Activated CD4-positive, alpha-beta T cell treated with anti-CD3 and anti-CD28 coated beads for 36 hours (primary cell): Measurements from ENCODE around the gene RNU6-1. TPM values are rescaled to one million over a fixed set of nuclear protein-coding genes. Genes with fewer than 3 reads are reported as not detected.

Experiments used
- ATAC-seq: fragments of 200-7000 bp; cut with Tn5 transposase; one replicate; pipeline ENCODE4 v1.10.0; 2021; ENCODE audit warnings: mild to moderate bottlenecking, moderate library complexity
- CTCF ChIA-PET: fragments of 350-600 bp; sonication (Branson Sonifier 250); formaldehyde crosslinking; loops from one replicate; lab custom pipeline; 2021; ENCODE audit warnings: antibody characterized with exemption; lab: Charles Lee
- POLR2A ChIA-PET: fragments of 350-600 bp; sonication (Branson Sonifier 250); formaldehyde crosslinking; loops from one replicate; lab custom pipeline; 2021; ENCODE audit warnings: antibody characterized with exemption, inconsistent platforms; lab: Charles Lee
- DNase-seq: peaks from one replicate; pipeline ENCODE4 v3.0.0-alpha.2; 2020
- H3K27ac Mint-ChIP-seq: one replicate; pipeline ENCODE4 v1.8.0; 2021; ENCODE audit warnings: mixed read lengths
- H3K27me3 Mint-ChIP-seq: one replicate; pipeline ENCODE4 v1.8.0; 2021; ENCODE audit warnings: mixed read lengths
- H3K36me3 Mint-ChIP-seq: one replicate; pipeline ENCODE4 v1.8.0; 2021; ENCODE audit warnings: low read depth, mixed read lengths
- H3K4me1 Mint-ChIP-seq: one replicate; pipeline ENCODE4 v1.8.0; 2021; ENCODE audit warnings: mixed read lengths
- H3K4me3 Mint-ChIP-seq: one replicate; pipeline ENCODE4 v1.8.0; 2021; ENCODE audit warnings: mild to moderate bottlenecking, moderate library complexity, mixed read lengths
- H3K9me3 Mint-ChIP-seq: one replicate; pipeline ENCODE4 v1.8.0; 2021; ENCODE audit warnings: low read depth, mixed read lengths
- intact Hi-C, 2 experiments: fragments of 100-400 bp; cut with DNase I in 1 of 2; cut with micrococcal nuclease in 1 of 2; formaldehyde crosslinking; loops; one replicate each; pipeline versions ENCODE4 v1.14.2 to v1.15.1; 2022 to 2024; cut with DNase I, micrococcal nuclease
- total RNA-seq, 2 experiments: library from RNA; stranded (reverse); gene quantifications; one replicate each; pipeline ENCODE4 v1.2.3, GENCODE V29; 2021

Gene RNU6-1
- total RNA-seq, 2 experiments from 2014 or later: not detected

DNA sequence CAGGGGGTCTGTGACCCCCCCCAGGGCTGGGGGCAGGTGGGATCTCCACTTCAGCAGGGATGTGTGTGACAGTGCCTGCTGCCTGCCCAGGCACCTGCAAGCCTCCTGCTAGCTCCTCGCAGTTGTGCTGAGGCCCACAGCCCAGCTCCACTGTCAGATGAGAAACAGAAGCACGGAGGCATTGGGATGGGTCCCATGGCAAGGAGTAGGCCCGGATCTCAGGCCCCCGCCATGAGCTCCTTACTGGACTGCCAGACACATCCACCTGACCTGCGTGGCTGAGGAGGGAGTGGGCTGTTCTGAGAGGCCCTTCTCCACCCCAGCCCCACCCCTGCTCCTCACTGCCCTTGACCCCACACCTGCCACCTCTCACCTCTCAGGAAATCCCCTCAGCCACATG is 32.7 kb downstream of the RNU6-1 start:
- CTCF ChIA-PET: interaction anchor here (0.6 kb wide), 1 partner anchor 24 kb away, joined by 4 read pairs; no protein-coding TSS in a partner anchor
- Mint-ChIP-seq H3K4me3 (no peak overlapping the region), H3K27ac (no peak overlapping the region), H3K27me3 (no peaks in the 10 kb centered on the region), H3K4me1 (no peaks in the 10 kb centered on the region), H3K9me3 (no peaks in the 10 kb centered on the region), H3K36me3 (no peaks in the 10 kb centered on the region)
- intact Hi-C loops: no loop called here
- DNase-seq: no peak
- no peak for ATAC-seq
- POLR2A ChIA-PET: no interaction called here

DNA sequence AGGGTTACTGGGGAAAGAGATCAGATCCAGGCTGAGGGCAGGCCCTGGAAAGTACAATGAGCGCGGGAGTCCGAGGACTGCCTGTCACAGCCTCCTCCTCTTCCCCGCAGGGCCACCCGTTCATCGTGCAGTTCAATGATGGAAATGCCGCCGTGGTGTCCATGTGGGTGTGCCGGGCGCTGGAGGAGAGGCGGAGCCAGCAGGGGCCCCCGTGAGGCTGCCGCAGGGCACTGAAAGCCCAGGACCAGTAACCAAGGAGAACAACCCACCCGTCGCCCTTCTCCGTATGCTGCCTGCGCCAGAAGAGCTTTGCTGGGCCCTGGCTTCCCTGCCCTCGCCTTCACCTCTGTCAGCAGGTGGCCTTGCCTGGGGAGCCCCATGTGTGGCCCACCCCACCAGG is 33.3 kb downstream of the RNU6-1 start:
- ATAC-seq: no peak
- no peak for DNase-seq
- POLR2A ChIA-PET: no interaction called here
- Mint-ChIP-seq H3K4me3 (no peak overlapping the region), H3K27me3 (no peaks in the 10 kb centered on the region), H3K9me3 (no peaks in the 10 kb centered on the region), H3K4me1 (no peaks in the 10 kb centered on the region), H3K36me3 (no peaks in the 10 kb centered on the region), H3K27ac (no peak overlapping the region)
- intact Hi-C loops: no loop called here
- CTCF ChIA-PET: no interaction called here

DNA sequence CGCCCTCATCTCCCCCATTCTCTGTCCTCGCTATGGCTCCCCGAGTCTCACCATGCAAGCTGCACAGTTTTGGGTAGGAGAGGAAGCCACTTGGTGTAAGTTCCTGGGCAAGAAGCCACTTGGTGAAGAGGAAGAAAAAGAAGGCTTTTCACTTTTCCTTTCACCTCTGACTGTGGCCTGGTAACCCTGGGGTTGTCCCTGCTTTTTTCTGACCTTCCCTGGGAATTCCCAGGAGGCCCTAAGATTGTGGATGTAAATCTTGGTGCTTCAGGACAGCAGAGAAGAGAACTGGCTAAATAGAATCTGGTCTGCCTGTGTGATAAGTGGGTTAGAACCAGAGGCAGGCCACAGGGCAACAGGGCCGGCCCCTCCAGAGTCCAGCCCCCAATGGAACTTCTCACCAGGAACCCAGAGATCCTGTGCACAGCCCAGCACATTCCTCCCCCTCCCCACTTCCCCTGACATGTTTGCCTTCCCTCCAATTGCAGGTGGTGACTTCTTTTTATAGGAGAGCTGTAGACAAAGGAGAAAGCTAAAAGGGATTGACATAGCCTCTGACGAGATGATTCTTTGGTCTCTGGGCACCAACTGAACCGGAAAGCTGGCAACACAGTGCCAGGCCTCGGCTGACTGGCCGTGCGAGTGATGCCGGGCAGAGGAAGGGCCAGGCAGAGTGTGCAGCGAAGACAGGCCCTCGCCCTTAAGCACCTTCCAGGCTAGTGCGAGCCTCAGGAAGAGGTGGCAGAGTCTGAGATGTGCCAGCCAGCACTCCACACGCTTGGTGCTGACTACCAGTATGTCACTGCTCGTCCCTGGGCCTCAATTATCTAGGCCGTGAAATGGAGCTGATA is 34.0 kb downstream of the RNU6-1 start:
- CTCF ChIA-PET: no interaction called here
- POLR2A ChIA-PET: no interaction called here
- H3K27ac Mint-ChIP-seq: no peak overlapping the region
- ATAC-seq (no peak), DNase-seq (no peak)
- intact Hi-C loops: no loop called here
- no peaks in the 10 kb centered on the region for H3K9me3 Mint-ChIP-seq
- no peaks in the 10 kb centered on the region for H3K36me3 Mint-ChIP-seq
- no peaks in the 10 kb centered on the region for H3K4me1 Mint-ChIP-seq
- no peak overlapping the region for H3K4me3 Mint-ChIP-seq
- H3K27me3 Mint-ChIP-seq: no peaks in the 10 kb centered on the region

DNA sequence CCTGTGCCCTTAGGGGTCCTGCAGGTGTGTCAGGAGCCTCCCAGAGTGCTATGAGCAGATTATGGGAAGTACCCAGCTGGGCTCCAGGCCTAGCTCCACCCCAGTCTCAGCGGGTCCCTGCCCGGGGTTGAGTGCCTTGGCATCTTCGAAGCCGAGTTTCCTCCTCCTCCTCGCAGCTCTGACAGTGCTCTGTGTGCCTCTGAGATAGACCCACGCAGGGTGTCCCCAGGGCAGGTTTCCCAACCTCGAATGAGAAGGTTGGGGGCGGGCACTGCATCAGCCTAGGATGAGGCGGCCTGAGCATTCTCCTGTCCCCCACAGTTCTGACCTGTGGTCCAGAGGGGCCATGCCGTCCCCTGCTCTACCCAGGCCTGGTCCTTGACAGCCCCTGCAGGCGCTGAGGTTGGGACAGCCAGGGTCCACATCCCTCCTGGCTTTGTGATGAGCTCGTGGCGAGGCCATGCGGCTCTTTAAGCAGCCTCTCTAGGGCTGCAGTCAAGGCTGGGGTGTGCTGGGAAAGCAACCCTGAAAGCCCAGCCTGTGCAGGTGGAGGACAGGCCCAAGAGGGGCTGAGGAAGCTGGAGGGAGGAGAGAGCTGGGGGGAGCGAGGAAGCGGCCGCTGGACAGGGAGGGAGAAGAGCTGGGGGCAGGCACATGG is 34.7 kb downstream of the RNU6-1 start:
- Mint-ChIP-seq H3K27ac (no peak overlapping the region), H3K27me3 (no peaks in the 10 kb centered on the region), H3K9me3 (no peaks in the 10 kb centered on the region), H3K4me1 (no peaks in the 10 kb centered on the region), H3K36me3 (peaks cover 4% of the 10 kb centered on the region), H3K4me3 (no peak overlapping the region)
- ATAC-seq: no peak
- ChIA-PET CTCF (no interaction called here), POLR2A (no interaction called here)
- DNase-seq: no peak
- intact Hi-C loops: no loop called here

DNA sequence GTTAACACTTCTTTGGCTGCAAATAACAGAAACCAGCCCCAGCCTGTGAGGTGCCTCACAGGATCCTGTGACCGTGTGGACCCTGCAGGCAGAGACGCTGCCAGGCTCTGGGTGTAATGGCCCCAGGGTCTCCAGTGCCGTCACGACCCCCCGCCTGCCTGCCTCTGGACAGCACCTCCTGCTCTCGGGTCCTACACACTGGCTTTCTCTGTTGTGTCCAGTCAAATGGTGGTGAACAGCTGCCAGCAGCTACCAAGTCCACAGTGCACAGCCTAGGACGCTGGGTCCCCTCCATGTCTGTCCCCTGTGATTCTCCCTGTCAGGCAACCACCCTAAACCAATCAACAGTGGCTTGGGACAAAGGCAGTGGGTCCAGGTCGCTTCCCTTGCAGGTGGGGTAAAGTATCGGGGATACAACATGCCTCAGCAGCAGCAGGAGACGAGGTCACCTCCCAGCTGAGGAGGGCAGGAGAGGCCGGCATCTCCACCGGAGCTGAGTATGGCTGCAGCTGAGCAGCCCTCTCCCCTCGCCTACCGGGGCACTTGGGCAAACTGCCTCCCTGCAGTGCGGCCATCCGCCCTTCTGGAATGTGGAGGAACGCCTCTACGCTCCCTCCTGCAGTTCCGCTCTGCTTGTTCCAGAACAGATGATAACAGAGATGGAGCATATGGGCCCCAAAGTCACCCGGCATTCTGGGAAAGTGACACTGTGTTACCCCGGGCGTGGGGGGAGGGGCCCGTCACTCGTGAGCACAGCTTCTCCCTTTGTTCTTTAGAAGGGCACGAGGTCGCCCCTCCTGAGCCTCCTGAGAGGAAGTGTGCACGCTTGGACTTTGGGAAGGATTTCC is 35.6 kb downstream of the RNU6-1 start:
- Mint-ChIP-seq H3K4me1 (no peaks in the 10 kb centered on the region), H3K27ac (no peak overlapping the region), H3K27me3 (no peaks in the 10 kb centered on the region), H3K36me3 (peaks cover 4% of the 10 kb centered on the region), H3K4me3 (no peak overlapping the region), H3K9me3 (no peaks in the 10 kb centered on the region)
- POLR2A ChIA-PET: no interaction called here
- CTCF ChIA-PET: no interaction called here
- intact Hi-C loops: no loop called here
- no peak for ATAC-seq
- DNase-seq: no peak

DNA sequence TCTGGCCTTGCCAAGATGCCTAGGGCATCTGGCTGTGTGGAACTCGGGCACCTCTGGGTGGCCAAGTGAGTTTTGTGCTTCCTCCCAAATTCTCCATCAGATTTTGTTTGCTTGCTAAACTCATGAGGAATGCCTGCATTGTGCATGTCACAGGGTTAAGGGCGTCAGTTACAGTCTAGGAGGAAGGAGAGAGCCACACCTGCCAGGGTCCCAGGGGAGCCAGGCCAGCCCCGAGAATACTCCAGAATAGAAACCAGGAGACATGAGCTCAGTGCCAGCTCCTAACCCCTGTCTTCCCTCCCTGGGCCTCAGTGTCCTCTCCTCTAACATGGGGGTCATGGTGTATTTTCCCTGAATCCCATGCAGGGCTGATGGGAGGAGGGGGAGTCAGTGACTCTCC is 36.5 kb downstream of the RNU6-1 start:
- intact Hi-C loops: no loop called here
- Mint-ChIP-seq H3K27me3 (no peaks in the 10 kb centered on the region), H3K27ac (no peak overlapping the region), H3K4me1 (no peaks in the 10 kb centered on the region), H3K36me3 (peaks cover 4% of the 10 kb centered on the region), H3K9me3 (no peaks in the 10 kb centered on the region), H3K4me3 (no peak overlapping the region)
- POLR2A ChIA-PET: no interaction called here
- CTCF ChIA-PET: interaction anchor here (1.1 kb wide), 1 partner anchor 171 kb away, joined by 3 read pairs; no protein-coding TSS in a partner anchor
- DNase-seq (no peak), ATAC-seq (no peak)

DNA sequence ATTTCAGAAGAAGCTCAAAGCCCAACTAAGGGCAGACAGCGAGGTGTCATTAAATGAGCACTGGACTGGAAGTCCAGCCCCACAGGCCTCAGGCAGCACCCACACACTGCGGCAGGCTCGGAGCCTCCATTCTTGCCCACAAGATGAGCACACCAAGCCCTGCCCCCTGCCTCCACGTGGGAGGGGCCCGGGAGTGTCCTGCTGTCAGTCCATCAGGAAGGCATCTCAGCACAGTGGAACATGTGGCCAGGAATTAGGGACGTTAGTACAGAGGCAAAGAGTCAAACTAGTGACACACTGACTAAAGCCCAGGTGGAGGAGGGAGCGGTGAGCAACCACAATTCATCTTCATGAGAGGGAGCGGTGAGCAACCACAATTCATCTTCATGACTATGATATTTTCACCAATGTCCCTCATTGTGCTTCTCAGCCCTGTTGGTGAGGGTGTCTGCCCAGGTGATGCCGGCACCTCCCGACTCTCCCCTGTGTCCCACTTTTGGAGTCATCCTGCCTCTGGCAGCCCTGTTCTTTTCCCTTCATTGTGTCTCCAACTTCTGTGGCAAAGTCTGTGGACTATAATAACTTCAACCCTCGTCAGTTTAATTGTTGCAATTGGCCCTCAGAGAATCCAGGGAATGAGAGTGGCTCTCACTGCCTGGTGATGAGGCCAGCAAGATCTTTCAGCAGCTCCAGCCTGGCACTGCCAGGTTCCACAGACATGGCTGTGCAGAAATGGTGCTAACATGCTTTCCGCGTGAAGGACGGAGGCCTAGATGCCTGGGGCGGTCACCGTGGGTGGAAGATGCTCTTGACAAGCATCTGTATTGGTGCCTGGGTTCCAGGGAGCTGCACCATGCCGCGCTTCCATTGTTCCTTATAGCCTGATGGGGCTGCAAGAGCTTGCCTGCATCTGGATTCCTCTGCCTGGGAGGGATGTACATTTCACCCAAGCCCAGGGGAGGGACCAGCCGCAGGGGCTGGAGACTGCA is 37.6 kb downstream of the RNU6-1 start:
- POLR2A ChIA-PET: no interaction called here
- no peak for ATAC-seq
- H3K27me3 Mint-ChIP-seq: no peaks in the 10 kb centered on the region

DNA sequence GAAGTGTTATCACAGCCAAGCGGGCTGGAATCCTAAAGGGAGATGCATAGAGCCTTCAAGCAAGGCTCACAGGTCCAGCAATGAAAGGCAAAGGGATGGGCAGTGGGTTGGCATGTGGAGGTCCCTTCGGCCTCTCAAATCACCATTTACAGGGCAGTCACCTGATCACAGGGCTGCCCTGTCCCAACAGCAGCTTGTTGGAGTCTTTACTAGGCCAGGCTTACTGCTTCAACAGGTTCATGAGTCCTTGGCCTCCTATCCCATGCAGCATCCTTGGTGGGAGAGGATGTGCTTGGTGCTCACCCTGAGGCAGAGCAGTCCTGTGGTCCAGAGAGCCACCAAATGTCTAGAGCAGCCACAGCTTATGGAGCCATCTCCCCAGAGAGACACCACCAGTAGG is 38.7 kb downstream of the RNU6-1 start:
- no peaks in the 10 kb centered on the region for H3K4me1 Mint-ChIP-seq
- ChIA-PET POLR2A (no interaction called here), CTCF (no interaction called here)

More for the DNA sequence above, 37.6 kb downstream of the RNU6-1 start:
- Mint-ChIP-seq H3K4me1 (no peaks in the 10 kb centered on the region), H3K4me3 (no peak overlapping the region), H3K27ac (no peak overlapping the region), H3K9me3 (no peaks in the 10 kb centered on the region), H3K36me3 (peaks cover 4% of the 10 kb centered on the region)
- DNase-seq: no peak
- CTCF ChIA-PET: interaction anchor here (1.1 kb wide), 1 partner anchor 170 kb away, joined by 3 read pairs; no protein-coding TSS in a partner anchor
- intact Hi-C loops: no loop called here

DNA sequence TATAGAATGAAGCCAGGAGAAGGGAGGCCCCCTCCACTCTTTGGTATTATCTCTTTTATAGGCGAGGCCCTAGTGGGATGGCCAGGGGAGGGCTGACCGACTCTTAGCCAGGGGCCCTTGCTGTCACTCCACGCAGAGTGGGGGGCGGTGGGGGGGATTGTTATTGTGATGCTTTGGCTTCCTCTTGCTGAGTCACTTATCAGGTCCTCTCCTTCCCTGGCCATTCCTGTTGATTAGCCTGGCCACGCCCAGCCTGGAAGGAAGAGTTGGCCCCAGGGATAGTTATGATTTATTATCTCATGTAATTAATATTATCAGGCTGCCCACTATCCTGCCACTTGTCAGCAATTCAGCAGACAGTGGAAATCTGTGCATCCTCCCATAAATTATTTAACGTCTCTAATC is 40.0 kb downstream of the RNU6-1 start:
- no peak overlapping the region for H3K27ac Mint-ChIP-seq
- no peaks in the 10 kb centered on the region for H3K27me3 Mint-ChIP-seq
- no peak for ATAC-seq
- no peak overlapping the region for H3K4me3 Mint-ChIP-seq
- peaks cover 8% of the 10 kb centered on the region for H3K9me3 Mint-ChIP-seq
- intact Hi-C loops: no loop called here
- peaks cover 16% of the 10 kb centered on the region for H3K36me3 Mint-ChIP-seq
- POLR2A ChIA-PET: no interaction called here
- DNase-seq: no peak
- peaks cover 3% of the 10 kb centered on the region for H3K4me1 Mint-ChIP-seq
- CTCF ChIA-PET: no interaction called here

More for the DNA sequence above, 38.7 kb downstream of the RNU6-1 start:
- no peak for ATAC-seq
- intact Hi-C loops: no loop called here
- no peak for DNase-seq
- H3K27me3 Mint-ChIP-seq: no peaks in the 10 kb centered on the region
- no peak overlapping the region for H3K27ac Mint-ChIP-seq
- no peaks in the 10 kb centered on the region for H3K9me3 Mint-ChIP-seq
- no peak overlapping the region for H3K4me3 Mint-ChIP-seq
- H3K36me3 Mint-ChIP-seq: peaks cover 5% of the 10 kb centered on the region

DNA sequence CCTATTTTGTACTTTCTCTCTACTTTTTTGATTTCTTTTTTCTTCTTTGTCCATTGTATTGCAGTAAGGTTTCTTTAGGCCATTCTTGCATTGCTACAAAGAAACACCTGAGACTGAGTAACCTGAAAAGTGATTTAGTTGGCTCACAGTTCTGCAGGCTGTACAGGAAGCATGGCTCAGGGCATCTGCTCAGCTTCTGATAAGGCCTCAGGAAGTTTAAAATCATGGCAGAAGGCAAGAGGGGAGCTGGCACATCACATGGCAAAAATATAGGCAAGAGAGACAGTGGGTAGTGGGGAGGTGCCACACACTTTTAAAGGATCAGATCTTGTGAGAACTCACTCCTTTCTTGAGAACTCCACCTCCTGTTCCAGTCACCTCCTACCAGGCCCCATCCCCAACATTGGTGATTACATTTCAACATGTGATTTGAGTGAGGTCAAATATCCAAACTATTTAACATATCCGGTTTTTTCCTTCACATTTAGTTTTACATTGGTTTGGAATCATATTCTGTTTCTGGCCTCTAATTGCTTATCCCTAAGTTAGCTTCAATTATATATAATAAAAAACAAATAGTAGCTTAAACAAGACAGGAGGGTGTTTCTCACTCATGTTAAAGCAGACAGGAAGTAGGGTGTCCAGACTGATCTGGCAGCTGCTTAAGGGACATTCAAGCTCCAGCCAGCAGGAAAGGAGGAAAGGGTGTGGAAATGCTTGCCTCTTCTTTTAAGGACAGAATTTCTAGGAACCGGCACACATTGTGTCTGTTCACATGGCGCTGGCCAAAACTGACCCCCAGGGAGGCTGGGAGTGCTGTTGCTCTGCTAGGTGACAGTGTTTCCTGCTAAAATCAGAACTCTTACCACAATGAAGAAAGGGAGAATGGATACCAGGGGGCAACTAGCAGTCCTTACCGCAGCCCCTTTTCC is 43.4 kb downstream of the RNU6-1 start:
- Mint-ChIP-seq H3K27me3 (no peaks in the 10 kb centered on the region), H3K4me1 (peaks cover 6% of the 10 kb centered on the region), H3K36me3 (peaks cover 30% of the 10 kb centered on the region), H3K27ac (no peak overlapping the region), H3K9me3 (peaks cover 12% of the 10 kb centered on the region), H3K4me3 (no peak overlapping the region)
- ChIA-PET CTCF (no interaction called here), POLR2A (no interaction called here)
- intact Hi-C loops: no loop called here
- DNase-seq: no peak
- no peak for ATAC-seq
